ENCODE results near the gene RAI1.

Gene RAI1

GRCh38 chr17:17826942-17827785 lies 145.9 kb downstream of the RAI1 start:
- Histone ChIP-seq H3K27ac (ENCODE audit: low read depth, low read length) (no peak overlapping the region), H3K9ac (ENCODE audit: low read length) (no peak overlapping the region), H3K4me1 (ENCODE audit: control insufficient read depth, insufficient read depth, low read length) (peaks cover 41% of the 10 kb centered on the region)

GRCh38 chr17:17827826-17828621 lies 146.8 kb downstream of the RAI1 start:
- no peak overlapping the region for H3K27ac ChIP-seq (ENCODE audit: low read depth, low read length)
- H3K9ac ChIP-seq (ENCODE audit: low read length) = no peak overlapping the region
- H3K27me3 ChIP-seq (ENCODE audit: control insufficient read depth, insufficient read depth, low read length) = no peaks in the 10 kb centered on the region
- peaks cover 35% of the 10 kb centered on the region for H3K4me1 ChIP-seq (ENCODE audit: control insufficient read depth, insufficient read depth, low read length)
- no peak overlapping the region for H3K4me3 ChIP-seq (ENCODE audit: low read length)
- H3K36me3 ChIP-seq (ENCODE audit: control insufficient read depth, insufficient read depth, low read length) = no peaks in the 10 kb centered on the region

More at GRCh38 chr17:17826942-17827785, 145.9 kb downstream of the RAI1 start:
- Histone ChIP-seq H3K27me3 (ENCODE audit: control insufficient read depth, insufficient read depth, low read length) (no peaks in the 10 kb centered on the region), H3K36me3 (ENCODE audit: control insufficient read depth, insufficient read depth, low read length) (no peaks in the 10 kb centered on the region), H3K4me3 (ENCODE audit: low read length) (no peak overlapping the region)

- H3K36me3 ChIP-seq (ENCODE audit: control insufficient read depth, insufficient read depth, low read length) = no peaks in the 10 kb centered on the region
- no peaks in the 10 kb centered on the region for H3K27me3 ChIP-seq (ENCODE audit: control insufficient read depth, insufficient read depth, low read length)
- H3K4me1 ChIP-seq (ENCODE audit: control insufficient read depth, insufficient read depth, low read length) = peaks cover 23% of the 10 kb centered on the region
- no peak overlapping the region for H3K9ac ChIP-seq (ENCODE audit: low read length)
- H3K27ac ChIP-seq (ENCODE audit: low read depth, low read length) = no peak overlapping the region
- H3K4me3 ChIP-seq (ENCODE audit: low read length) = no peak overlapping the region
These were observed 149.0 kb downstream of the RAI1 start for GRCh38 chr17:17830269-17830567.

- H3K27ac ChIP-seq (ENCODE audit: low read depth, low read length) = peak overlapping the region; percentile 75
- peaks cover 29% of the 10 kb centered on the region for H3K4me1 ChIP-seq (ENCODE audit: control insufficient read depth, insufficient read depth, low read length)
- H3K9ac ChIP-seq (ENCODE audit: low read length) = no peak overlapping the region
- no peak overlapping the region for H3K4me3 ChIP-seq (ENCODE audit: low read length)
- no peaks in the 10 kb centered on the region for H3K27me3 ChIP-seq (ENCODE audit: control insufficient read depth, insufficient read depth, low read length)
- H3K36me3 ChIP-seq (ENCODE audit: control insufficient read depth, insufficient read depth, low read length) = no peaks in the 10 kb centered on the region
These were observed 149.5 kb downstream of the RAI1 start for GRCh38 chr17:17830740-17831207.

GRCh38 chr17:17831208-17832031 lies 150.2 kb downstream of the RAI1 start:
- Histone ChIP-seq H3K4me3 (ENCODE audit: low read length) (no peak overlapping the region), H3K36me3 (ENCODE audit: control insufficient read depth, insufficient read depth, low read length) (no peaks in the 10 kb centered on the region), H3K9ac (ENCODE audit: low read length) (no peak overlapping the region), H3K4me1 (ENCODE audit: control insufficient read depth, insufficient read depth, low read length) (peaks cover 30% of the 10 kb centered on the region), H3K27ac (ENCODE audit: low read depth, low read length) (peak overlapping the region; percentile 75), H3K27me3 (ENCODE audit: control insufficient read depth, insufficient read depth, low read length) (no peaks in the 10 kb centered on the region)

GRCh38 chr17:17832032-17832363 lies 150.7 kb downstream of the RAI1 start:
- H3K27ac ChIP-seq (ENCODE audit: low read depth, low read length) = peak overlapping the region; percentile 75
- peaks cover 31% of the 10 kb centered on the region for H3K4me1 ChIP-seq (ENCODE audit: control insufficient read depth, insufficient read depth, low read length)
- no peak overlapping the region for H3K4me3 ChIP-seq (ENCODE audit: low read length)
- no peaks in the 10 kb centered on the region for H3K27me3 ChIP-seq (ENCODE audit: control insufficient read depth, insufficient read depth, low read length)
- H3K36me3 ChIP-seq (ENCODE audit: control insufficient read depth, insufficient read depth, low read length) = no peaks in the 10 kb centered on the region
- H3K9ac ChIP-seq (ENCODE audit: low read length) = no peak overlapping the region

GRCh38 chr17:17833658-17834357 lies 152.6 kb downstream of the RAI1 start:
- Histone ChIP-seq H3K27ac (ENCODE audit: low read depth, low read length) (no peak overlapping the region), H3K4me1 (ENCODE audit: control insufficient read depth, insufficient read depth, low read length) (peaks cover 43% of the 10 kb centered on the region), H3K4me3 (ENCODE audit: low read length) (no peak overlapping the region), H3K9ac (ENCODE audit: low read length) (no peak overlapping the region), H3K27me3 (ENCODE audit: control insufficient read depth, insufficient read depth, low read length) (no peaks in the 10 kb centered on the region), H3K36me3 (ENCODE audit: control insufficient read depth, insufficient read depth, low read length) (no peaks in the 10 kb centered on the region)

- Histone ChIP-seq H3K4me3 (ENCODE audit: low read length) (no peak overlapping the region), H3K4me1 (ENCODE audit: control insufficient read depth, insufficient read depth, low read length) (peaks cover 49% of the 10 kb centered on the region), H3K27me3 (ENCODE audit: control insufficient read depth, insufficient read depth, low read length) (no peaks in the 10 kb centered on the region), H3K27ac (ENCODE audit: low read depth, low read length) (peak overlapping the region; percentile 99), H3K9ac (ENCODE audit: low read length) (peak overlapping the region; percentile 1), H3K36me3 (ENCODE audit: control insufficient read depth, insufficient read depth, low read length) (no peaks in the 10 kb centered on the region)
These were observed 153.7 kb downstream of the RAI1 start for GRCh38 chr17:17834974-17835373.

GRCh38 chr17:17835415-17836249 lies 154.4 kb downstream of the RAI1 start:
- Histone ChIP-seq H3K36me3 (ENCODE audit: control insufficient read depth, insufficient read depth, low read length) (no peaks in the 10 kb centered on the region), H3K4me3 (ENCODE audit: low read length) (peak overlapping the region; percentile 79), H3K27me3 (ENCODE audit: control insufficient read depth, insufficient read depth, low read length) (no peaks in the 10 kb centered on the region), H3K27ac (ENCODE audit: low read depth, low read length) (peak overlapping the region; percentile 99), H3K4me1 (ENCODE audit: control insufficient read depth, insufficient read depth, low read length) (peaks cover 48% of the 10 kb centered on the region), H3K9ac (ENCODE audit: low read length) (peak overlapping the region; percentile 25)

GRCh38 chr17:17836250-17836817 lies 155.1 kb downstream of the RAI1 start:
- Histone ChIP-seq H3K9ac (ENCODE audit: low read length) (peak overlapping the region; percentile 81), H3K4me1 (ENCODE audit: control insufficient read depth, insufficient read depth, low read length) (peaks cover 41% of the 10 kb centered on the region), H3K4me3 (ENCODE audit: low read length) (peak overlapping the region; percentile 79), H3K36me3 (ENCODE audit: control insufficient read depth, insufficient read depth, low read length) (no peaks in the 10 kb centered on the region), H3K27ac (ENCODE audit: low read depth, low read length) (peak overlapping the region; percentile 99), H3K27me3 (ENCODE audit: control insufficient read depth, insufficient read depth, low read length) (no peaks in the 10 kb centered on the region)

- H3K27me3 ChIP-seq (ENCODE audit: control insufficient read depth, insufficient read depth, low read length) = no peaks in the 10 kb centered on the region
- no peaks in the 10 kb centered on the region for H3K36me3 ChIP-seq (ENCODE audit: control insufficient read depth, insufficient read depth, low read length)
- peaks cover 36% of the 10 kb centered on the region for H3K4me1 ChIP-seq (ENCODE audit: control insufficient read depth, insufficient read depth, low read length)
These were observed 155.6 kb downstream of the RAI1 start, which contains the start of gene SREBF1 for GRCh38 chr17:17836818-17837379. TSS of gene SREBF1 (minus strand) at chr17:17836986. CDS start at chr17:17836817, 169 bp downstream.

More at GRCh38 chr17:17836818-17837379, 155.6 kb downstream of the RAI1 start, which contains the start of gene SREBF1:
- Histone ChIP-seq H3K4me3 (ENCODE audit: low read length) (peak within 1 kb of the TSS; percentile 79), H3K9ac (ENCODE audit: low read length) (peak within 1 kb of the TSS; percentile 81), H3K27ac (ENCODE audit: low read depth, low read length) (peak within 1 kb of the TSS; percentile 99)

Data from rectal smooth muscle tissue (tissue), 1 donor.